Upper lobe of left lung (tissue), 4 donors: ENCODE measurements around the gene RAF1.

Experiments
- EP300 ChIP-seq, 4 donors: sonication (generic); formaldehyde crosslinking; IDR thresholded peaks; one replicate each; pipeline ENCODE4 v1.5.1; 2017; ENCODE audit warnings: antibody characterized with exemption in 4 of 4, control low read depth in 2 of 4
- POLR2A ChIP-seq, 4 donors: fragments of 450-650 bp; IDR thresholded peaks; one replicate each; pipeline ENCODE4 v1.5.1; 2016 to 2017; ENCODE audit warnings: antibody characterized with exemption in 4 of 4, mild to moderate bottlenecking in 2 of 4
- POLR2AphosphoS5 ChIP-seq, 2 donors: sonication (generic); formaldehyde crosslinking; IDR thresholded peaks; one replicate each; pipeline ENCODE4 v1.5.1; 2017; ENCODE audit warnings: antibody characterized with exemption in 2 of 2
- TF ChIP-seq, protein P1 (sequence below), 6 experiments: fragments of 450-650 bp in 4 of 6; fragments of 200-600 bp in 2 of 6; sonication (generic) in 2 of 6; IDR thresholded peaks; one replicate each; pipeline ENCODE4 v1.5.1; 2016 to 2019; ENCODE audit warnings: antibody characterized with exemption in 6 of 6

DNA sequence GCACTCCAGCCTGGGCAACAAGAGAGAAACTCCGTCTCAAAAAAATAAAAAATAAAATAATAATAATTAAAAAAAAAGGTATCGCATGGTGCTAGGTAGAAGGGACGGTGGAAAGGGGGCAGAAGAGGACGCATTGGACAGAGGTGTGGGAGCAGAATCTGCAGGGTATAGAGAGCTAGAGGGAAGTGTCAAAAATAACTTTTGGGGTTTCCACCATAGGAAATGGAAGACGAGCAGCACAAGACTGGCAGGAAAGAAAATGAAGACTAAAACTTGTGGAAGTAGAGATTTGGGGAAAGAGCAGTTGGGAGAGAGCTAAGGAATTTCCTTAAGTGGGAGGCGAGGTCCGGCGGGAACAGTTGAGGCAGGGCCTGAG lies 107.6 kb downstream of the RAF1 start:
- TF ChIP-seq, protein P1, sequence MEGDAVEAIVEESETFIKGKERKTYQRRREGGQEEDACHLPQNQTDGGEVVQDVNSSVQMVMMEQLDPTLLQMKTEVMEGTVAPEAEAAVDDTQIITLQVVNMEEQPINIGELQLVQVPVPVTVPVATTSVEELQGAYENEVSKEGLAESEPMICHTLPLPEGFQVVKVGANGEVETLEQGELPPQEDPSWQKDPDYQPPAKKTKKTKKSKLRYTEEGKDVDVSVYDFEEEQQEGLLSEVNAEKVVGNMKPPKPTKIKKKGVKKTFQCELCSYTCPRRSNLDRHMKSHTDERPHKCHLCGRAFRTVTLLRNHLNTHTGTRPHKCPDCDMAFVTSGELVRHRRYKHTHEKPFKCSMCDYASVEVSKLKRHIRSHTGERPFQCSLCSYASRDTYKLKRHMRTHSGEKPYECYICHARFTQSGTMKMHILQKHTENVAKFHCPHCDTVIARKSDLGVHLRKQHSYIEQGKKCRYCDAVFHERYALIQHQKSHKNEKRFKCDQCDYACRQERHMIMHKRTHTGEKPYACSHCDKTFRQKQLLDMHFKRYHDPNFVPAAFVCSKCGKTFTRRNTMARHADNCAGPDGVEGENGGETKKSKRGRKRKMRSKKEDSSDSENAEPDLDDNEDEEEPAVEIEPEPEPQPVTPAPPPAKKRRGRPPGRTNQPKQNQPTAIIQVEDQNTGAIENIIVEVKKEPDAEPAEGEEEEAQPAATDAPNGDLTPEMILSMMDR (IDR thresholded peaks at IDR 0.05), result no peak
- TF ChIP-seq EP300 (IDR thresholded peaks at IDR 0.05) (no peak), POLR2A (IDR thresholded peaks at IDR 0.05) (no peak), POLR2AphosphoS5 (IDR thresholded peaks at IDR 0.05) (no peak)
